HG03469 (cell line): ENCODE results near the gene AP5B1.
"Not testable (repeated sequence)": the region's sequence is repeated elsewhere in the genome, so short reads cannot be mapped to it uniquely, and the experiment has no call there.

Source experiments
- ATAC-seq: cut with Tn5 transposase; IDR thresholded peaks from one replicate; pipeline ENCODE4 v1.9.1; 2021; ENCODE audit warnings: mild to moderate bottlenecking, moderate library complexity, moderate number of reproducible peaks; ENCODE audit not compliant: unreplicated experiment

AP5B1 gene

GRCh38 chr11:65771589-65772112, 9.1 kb downstream of the AP5B1 start:
- no peak for ATAC-seq

- ATAC-seq = no peak
Measured at GRCh38 chr11:65770951-65771567, 9.7 kb downstream of the AP5B1 start.

- ATAC-seq = not testable (repeated sequence)
Measured at GRCh38 chr11:65767806-65768205, 13.0 kb downstream of the AP5B1 start.

GRCh38 chr11:65767406-65767805, 13.4 kb downstream of the AP5B1 start:
- ATAC-seq = no peak

GRCh38 chr11:65766535-65766934, 14.2 kb downstream of the AP5B1 start:
- no peak for ATAC-seq

- ATAC-seq = no peak
Measured at GRCh38 chr11:65764434-65764833, 16.3 kb downstream of the AP5B1 start.

- ATAC-seq = not testable (repeated sequence)
Measured at GRCh38 chr11:65762816-65763215, 18.0 kb downstream of the AP5B1 start.

GRCh38 chr11:65762169-65762568, 18.6 kb downstream of the AP5B1 start:
- not testable (repeated sequence) for ATAC-seq

- no peak for ATAC-seq
Measured at GRCh38 chr11:65745049-65745448, 35.7 kb downstream of the AP5B1 start.

GRCh38 chr11:65744699-65745042, 36.1 kb downstream of the AP5B1 start:
- no peak for ATAC-seq

GRCh38 chr11:65744026-65744698, 36.6 kb downstream of the AP5B1 start:
- ATAC-seq = no peak

GRCh38 chr11:65743681-65744025, 37.1 kb downstream of the AP5B1 start:
- ATAC-seq = no peak

- no peak for ATAC-seq
Measured at GRCh38 chr11:65742353-65742752, 38.4 kb downstream of the AP5B1 start.

- ATAC-seq = no peak
Measured at GRCh38 chr11:65741185-65741584, 39.6 kb downstream of the AP5B1 start.

- ATAC-seq = no peak
Measured at GRCh38 chr11:65739022-65739421, 41.8 kb downstream of the AP5B1 start.

- ATAC-seq = no peak
Measured at GRCh38 chr11:65736810-65737209, 44.0 kb downstream of the AP5B1 start.

GRCh38 chr11:65735111-65735510, 45.7 kb downstream of the AP5B1 start:
- not testable (repeated sequence) for ATAC-seq

- ATAC-seq = no peak
Measured at GRCh38 chr11:65730461-65730860, 50.3 kb downstream of the AP5B1 start.

GRCh38 chr11:65727865-65728264, 52.9 kb downstream of the AP5B1 start:
- no peak for ATAC-seq

GRCh38 chr11:65726660-65727059, 54.1 kb downstream of the AP5B1 start:
- no peak for ATAC-seq
